ENCODE measurements around the gene R3HCC1L.

R3HCC1L gene

GRCh38 chr10:98260752-98261151 lies 126.3 kb downstream of the R3HCC1L start:
- DNase-seq (ENCODE audit: low spot score): no peak

- no peak for DNase-seq (ENCODE audit: low spot score)
Observed at GRCh38 chr10:98261436-98262277, 127.2 kb downstream of the R3HCC1L start.

- DNase-seq (ENCODE audit: low spot score): peak; percentile 43
Observed at GRCh38 chr10:98262571-98262970, 128.1 kb downstream of the R3HCC1L start.

GRCh38 chr10:98263088-98263487 lies 128.6 kb downstream of the R3HCC1L start:
- DNase-seq (ENCODE audit: low spot score): no peak

- no peak for DNase-seq (ENCODE audit: low spot score)
Observed at GRCh38 chr10:98264378-98265065, 130.1 kb downstream of the R3HCC1L start.

- DNase-seq (ENCODE audit: low spot score): no peak
Observed at GRCh38 chr10:98265403-98266378, 131.2 kb downstream of the R3HCC1L start.

- DNase-seq (ENCODE audit: low spot score): no peak
Observed at GRCh38 chr10:98266647-98267046, 132.2 kb downstream of the R3HCC1L start.

GRCh38 chr10:98267069-98267893 lies 132.8 kb downstream of the R3HCC1L start:
- DNase-seq (ENCODE audit: low spot score): no peak

- no peak for DNase-seq (ENCODE audit: low spot score)
Observed at GRCh38 chr10:98267894-98268693, 133.6 kb downstream of the R3HCC1L start, which contains the start of gene LOXL4. Gene LOXL4 (minus strand): TSS chr10:98268194. CDS start chr10:98263019, 5,175 bp downstream.

GRCh38 chr10:98268694-98269431 lies 134.4 kb downstream of the R3HCC1L start:
- no peak for DNase-seq (ENCODE audit: low spot score)

GRCh38 chr10:98269435-98269912 lies 135.0 kb downstream of the R3HCC1L start:
- no peak for DNase-seq (ENCODE audit: low spot score)

GRCh38 chr10:98270073-98270740 lies 135.8 kb downstream of the R3HCC1L start:
- DNase-seq (ENCODE audit: low spot score): no peak

- no peak for DNase-seq (ENCODE audit: low spot score)
Observed at GRCh38 chr10:98270786-98271185, 136.3 kb downstream of the R3HCC1L start.

GRCh38 chr10:98272245-98272644 lies 137.8 kb downstream of the R3HCC1L start:
- no peak for DNase-seq (ENCODE audit: low spot score)

GRCh38 chr10:98272656-98273055 lies 138.2 kb downstream of the R3HCC1L start:
- DNase-seq (ENCODE audit: low spot score): no peak

GRCh38 chr10:98273057-98273850 lies 138.8 kb downstream of the R3HCC1L start:
- DNase-seq (ENCODE audit: low spot score): no peak

- no peak for DNase-seq (ENCODE audit: low spot score)
Observed at GRCh38 chr10:98274562-98274961, 140.1 kb downstream of the R3HCC1L start.

- DNase-seq (ENCODE audit: low spot score): no peak
Observed at GRCh38 chr10:98276311-98276710, 141.9 kb downstream of the R3HCC1L start.

Data from RKO (cell line).